DND-41 (cell line): ENCODE results near the gene DOC2A.

Experiments
- ATAC-seq: fragments of 200-7000 bp; cut with Tn5 transposase; 3 replicates; pipeline ENCODE4 v1.9.1; 2021; ENCODE audit warnings: low read depth; ENCODE audit not compliant: insufficient read depth
- DNase-seq: peaks from one replicate; pipeline ENCODE4 v3.0.0-alpha.2; 2020
- H2AFZ ChIP-seq: 2 replicates; pipeline ENCODE4 v1.6.0; 2012; ENCODE audit warnings: low read depth, low read length
- H3K27ac ChIP-seq: 2 replicates; pipeline ENCODE4 v1.5.1; 2012; ENCODE audit warnings: low read length, inconsistent platforms
- H3K27me3 ChIP-seq: fragments of 200-600 bp; sonication (generic); 2 replicates; pipeline ENCODE4 v1.6.0; 2012; ENCODE audit warnings: low read length, mild to moderate bottlenecking, inconsistent platforms; ENCODE audit not compliant: insufficient read depth, poor library complexity
- H3K36me3 ChIP-seq: 2 replicates; pipeline ENCODE4 v1.5.1; 2012; ENCODE audit warnings: low read length, inconsistent platforms; ENCODE audit not compliant: insufficient read depth
- H3K4me1 ChIP-seq: 2 replicates; pipeline ENCODE4 v1.5.1; 2012; ENCODE audit warnings: mild to moderate bottlenecking, low read length; ENCODE audit not compliant: insufficient read depth
- H3K4me2 ChIP-seq: 2 replicates; pipeline ENCODE4 v1.6.0; 2012; ENCODE audit warnings: mild to moderate bottlenecking, moderate library complexity, low read length, inconsistent platforms; ENCODE audit not compliant: insufficient read depth
- H3K4me3 ChIP-seq, 2 experiments: fragments of 200-600 bp in 1 of 2; shearing (Covaris generic) in 1 of 2; 2 replicates each; pipeline ENCODE4 v1.5.1; 2012 to 2016; ENCODE audit warnings: inconsistent platforms in 2 of 2, low read length in 2 of 2, mild to moderate bottlenecking in 2 of 2, low read depth in 1 of 2, moderate library complexity in 1 of 2
- H3K79me2 ChIP-seq: 2 replicates; pipeline ENCODE4 v1.6.0; 2012; ENCODE audit warnings: low read length, inconsistent platforms; ENCODE audit not compliant: insufficient read depth
- H3K9ac ChIP-seq: 2 replicates; pipeline ENCODE4 v1.6.0; 2012; ENCODE audit warnings: low read depth, mild to moderate bottlenecking, inconsistent platforms, low read length, moderate library complexity
- H3K9me3 ChIP-seq: 2 replicates; pipeline ENCODE4 v1.5.1; 2012; ENCODE audit warnings: low read length, moderate library complexity, mild to moderate bottlenecking, inconsistent platforms; ENCODE audit not compliant: insufficient read depth, severe bottlenecking
- H4K20me1 ChIP-seq: 2 replicates; pipeline ENCODE4 v1.6.0; 2012; ENCODE audit warnings: low read length; ENCODE audit not compliant: insufficient read depth
- EZH2 ChIP-seq: IDR thresholded peaks from 3 replicates; pipeline ENCODE4 v1.6.1; 2012; ENCODE audit warnings: borderline replicate concordance, low read depth, mild to moderate bottlenecking, moderate library complexity, low read length, inconsistent platforms; ENCODE audit not compliant: severe bottlenecking
- TF ChIP-seq, protein P1 (sequence below): IDR thresholded peaks from 2 replicates; pipeline ENCODE4 v1.5.1; 2012; ENCODE audit warnings: borderline replicate concordance, low read length, moderate library complexity, mild to moderate bottlenecking; ENCODE audit not compliant: poor library complexity, severe bottlenecking; ENCODE audit errors: extremely low read depth

DOC2A gene

DNA sequence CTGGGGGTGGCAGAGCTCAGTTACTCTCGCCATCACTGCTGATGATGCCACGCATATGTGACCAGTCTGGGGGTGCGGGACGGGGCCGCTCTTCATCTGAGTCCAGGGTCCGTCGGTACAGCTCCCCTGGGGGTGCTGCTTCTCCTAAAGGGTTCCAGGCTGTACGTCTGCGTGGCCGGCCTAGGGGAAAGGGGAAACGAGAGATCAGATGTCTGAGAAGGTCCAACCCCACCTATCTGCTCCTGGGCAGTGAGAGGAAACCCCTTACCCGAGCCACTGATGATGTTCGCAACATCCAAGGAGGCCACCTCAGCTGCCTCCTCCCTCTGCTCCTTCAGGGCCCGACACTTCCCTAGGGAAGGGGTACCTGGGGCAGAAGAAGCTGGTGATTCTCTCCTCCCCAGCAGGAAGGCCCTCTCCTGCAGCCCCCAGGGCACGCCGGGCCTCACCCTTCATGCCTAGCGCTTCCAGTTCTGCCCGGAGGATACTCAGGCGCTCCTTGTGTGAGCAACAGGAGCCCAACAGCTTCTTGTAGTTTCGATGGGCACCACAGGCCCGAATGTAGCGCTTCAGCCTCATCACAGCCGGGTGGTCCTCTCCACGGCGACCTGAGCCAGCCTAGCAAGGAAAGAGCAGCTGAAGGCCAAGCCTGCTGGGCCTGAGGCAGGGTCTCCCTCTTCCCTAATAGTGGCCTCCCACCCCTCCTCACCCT lies 17.5 kb downstream of the DOC2A start:
- no peak for TF ChIP-seq EZH2
- TF ChIP-seq, protein P1, sequence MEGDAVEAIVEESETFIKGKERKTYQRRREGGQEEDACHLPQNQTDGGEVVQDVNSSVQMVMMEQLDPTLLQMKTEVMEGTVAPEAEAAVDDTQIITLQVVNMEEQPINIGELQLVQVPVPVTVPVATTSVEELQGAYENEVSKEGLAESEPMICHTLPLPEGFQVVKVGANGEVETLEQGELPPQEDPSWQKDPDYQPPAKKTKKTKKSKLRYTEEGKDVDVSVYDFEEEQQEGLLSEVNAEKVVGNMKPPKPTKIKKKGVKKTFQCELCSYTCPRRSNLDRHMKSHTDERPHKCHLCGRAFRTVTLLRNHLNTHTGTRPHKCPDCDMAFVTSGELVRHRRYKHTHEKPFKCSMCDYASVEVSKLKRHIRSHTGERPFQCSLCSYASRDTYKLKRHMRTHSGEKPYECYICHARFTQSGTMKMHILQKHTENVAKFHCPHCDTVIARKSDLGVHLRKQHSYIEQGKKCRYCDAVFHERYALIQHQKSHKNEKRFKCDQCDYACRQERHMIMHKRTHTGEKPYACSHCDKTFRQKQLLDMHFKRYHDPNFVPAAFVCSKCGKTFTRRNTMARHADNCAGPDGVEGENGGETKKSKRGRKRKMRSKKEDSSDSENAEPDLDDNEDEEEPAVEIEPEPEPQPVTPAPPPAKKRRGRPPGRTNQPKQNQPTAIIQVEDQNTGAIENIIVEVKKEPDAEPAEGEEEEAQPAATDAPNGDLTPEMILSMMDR: no peak
- ATAC-seq (no peak), DNase-seq (no peak)
- peaks cover 37% of the 10 kb centered on the region for H3K4me1 ChIP-seq
- H3K4me3 ChIP-seq: no peak overlapping the region
- peaks cover 42% of the 10 kb centered on the region for H3K79me2 ChIP-seq
- H4K20me1 ChIP-seq: peaks cover 6% of the 10 kb centered on the region
- no peak overlapping the region for H2AFZ ChIP-seq
- peaks cover 79% of the 10 kb centered on the region for H3K36me3 ChIP-seq
- H3K27ac ChIP-seq: peak overlapping the region; percentile 98
- no peaks in the 10 kb centered on the region for H3K27me3 ChIP-seq
- H3K9ac ChIP-seq: peak overlapping the region; percentile 84; the same call in 1 of the 2 replicates
- peak overlapping the region; percentile 91; the same call in 1 of the 2 replicates for H3K4me2 ChIP-seq
- H3K9me3 ChIP-seq: no peaks in the 10 kb centered on the region

DNA sequence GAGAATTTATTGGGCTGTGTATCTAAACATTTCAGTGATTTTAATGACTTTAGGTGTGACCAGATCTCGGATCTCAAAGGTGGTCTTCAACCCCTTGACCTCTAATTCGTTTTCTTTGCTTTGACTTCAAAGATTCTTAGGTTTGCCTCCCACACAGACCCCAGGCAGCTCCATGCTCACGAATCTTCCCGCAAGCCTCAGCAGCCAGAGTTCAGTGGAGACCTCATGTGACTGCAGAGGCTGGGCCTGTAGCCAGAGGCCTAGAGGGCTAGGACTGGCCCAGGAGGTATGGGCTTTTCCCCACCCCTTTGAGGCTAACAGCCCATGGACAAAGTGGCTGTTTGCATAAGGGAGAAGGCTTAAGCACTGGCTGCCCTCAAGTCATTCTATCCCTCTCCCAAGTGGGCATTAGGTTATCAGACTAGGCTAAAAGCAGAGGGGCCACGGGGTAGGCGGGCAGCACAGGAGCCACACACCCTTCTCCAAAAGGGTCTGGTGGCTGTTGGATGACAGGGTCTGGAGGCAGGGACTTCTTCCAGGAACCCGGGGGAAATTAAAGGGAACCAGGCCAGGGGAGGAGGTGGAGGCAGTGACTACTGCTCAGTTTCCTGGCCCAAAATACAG lies 18.4 kb downstream of the DOC2A start:
- no peak for DNase-seq
- peaks cover 80% of the 10 kb centered on the region for H3K36me3 ChIP-seq

DNA sequence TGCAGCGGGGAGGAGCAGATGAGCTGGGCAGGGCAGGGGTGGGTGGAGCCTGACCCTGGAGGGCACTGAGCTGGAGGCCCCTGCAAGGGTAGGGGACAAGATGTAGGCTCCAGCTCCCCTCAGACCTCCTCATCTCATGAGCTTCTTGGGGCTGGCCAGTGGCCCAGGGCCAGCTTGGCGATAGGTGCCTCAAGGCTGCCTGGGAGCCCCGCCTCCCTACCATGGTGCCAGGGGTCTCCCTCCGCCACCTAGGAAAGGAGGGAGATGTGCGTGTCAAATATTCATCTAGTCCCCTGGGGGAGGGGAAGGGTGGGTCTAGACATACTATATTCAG lies 19.3 kb downstream of the DOC2A start:
- Histone ChIP-seq H3K27ac (no peak overlapping the region), H2AFZ (no peak overlapping the region), H3K79me2 (peaks cover 29% of the 10 kb centered on the region), H3K4me2 (no peak overlapping the region), H3K27me3 (no peaks in the 10 kb centered on the region), H3K4me3 (no peak overlapping the region), H3K36me3 (peaks cover 80% of the 10 kb centered on the region), H3K9ac (no peak overlapping the region), H3K4me1 (peaks cover 23% of the 10 kb centered on the region), H3K9me3 (no peaks in the 10 kb centered on the region), H4K20me1 (peaks cover 11% of the 10 kb centered on the region)
- no peak for DNase-seq
- TF ChIP-seq, protein P1: no peak
- no peak for TF ChIP-seq EZH2
- ATAC-seq: no peak

More for the DNA sequence above, 18.4 kb downstream of the DOC2A start:
- Histone ChIP-seq H3K79me2 (peaks cover 37% of the 10 kb centered on the region), H3K4me3 (no peak overlapping the region), H3K27ac (no peak overlapping the region), H3K4me2 (no peak overlapping the region), H3K9ac (no peak overlapping the region), H2AFZ (no peak overlapping the region), H3K9me3 (no peaks in the 10 kb centered on the region), H4K20me1 (peaks cover 11% of the 10 kb centered on the region), H3K27me3 (no peaks in the 10 kb centered on the region), H3K4me1 (peaks cover 33% of the 10 kb centered on the region)
- TF ChIP-seq, protein P1: no peak
- TF ChIP-seq EZH2: no peak
- no peak for ATAC-seq
